ENCODE results near the gene RPL22. TPM values are rescaled to one million over a fixed set of nuclear protein-coding genes. Genes with fewer than 3 reads are reported as not detected.

The RPL22 gene
- total RNA-seq, 3 donors from 2014 or later, result 349 to 387 (median 350) TPM

DNA sequence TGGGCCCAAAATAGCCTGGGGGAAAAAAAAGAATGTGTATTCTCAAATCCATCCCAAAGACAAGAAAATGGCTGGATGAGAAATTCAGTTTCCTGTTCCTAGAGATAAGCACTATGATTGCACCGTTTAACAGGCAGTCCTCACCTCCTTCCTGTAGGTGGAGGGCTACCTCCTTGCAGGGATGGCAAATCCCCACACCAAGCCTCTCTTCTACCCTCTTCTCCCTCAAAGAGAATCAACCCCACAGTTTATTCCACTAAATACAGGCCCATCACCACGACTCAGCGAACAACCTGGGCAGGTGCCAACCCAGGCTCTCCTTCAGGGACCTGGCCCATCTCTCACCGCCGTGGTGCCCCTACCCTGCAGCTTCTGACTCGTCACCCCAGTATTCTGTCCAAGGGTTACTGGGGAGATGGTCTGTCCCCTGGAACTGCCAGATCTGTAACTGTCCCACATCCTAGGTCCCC lies 15.8 kb downstream of the RPL22 start:
- Histone ChIP-seq H3K4me1 (ENCODE audit: low read depth) (peaks cover 6% of the 10 kb centered on the region), H3K36me3 (ENCODE audit: low read depth) (peaks cover 3% of the 10 kb centered on the region), H3K4me3 (no peak overlapping the region), H3K9me3 (no peaks in the 10 kb centered on the region)
- intact Hi-C loops (cut with DNase I, micrococcal nuclease), result no loop called here
- ATAC-seq (peak; percentile 42), DNase-seq (no peak)
- TF ChIP-seq, protein P1, sequence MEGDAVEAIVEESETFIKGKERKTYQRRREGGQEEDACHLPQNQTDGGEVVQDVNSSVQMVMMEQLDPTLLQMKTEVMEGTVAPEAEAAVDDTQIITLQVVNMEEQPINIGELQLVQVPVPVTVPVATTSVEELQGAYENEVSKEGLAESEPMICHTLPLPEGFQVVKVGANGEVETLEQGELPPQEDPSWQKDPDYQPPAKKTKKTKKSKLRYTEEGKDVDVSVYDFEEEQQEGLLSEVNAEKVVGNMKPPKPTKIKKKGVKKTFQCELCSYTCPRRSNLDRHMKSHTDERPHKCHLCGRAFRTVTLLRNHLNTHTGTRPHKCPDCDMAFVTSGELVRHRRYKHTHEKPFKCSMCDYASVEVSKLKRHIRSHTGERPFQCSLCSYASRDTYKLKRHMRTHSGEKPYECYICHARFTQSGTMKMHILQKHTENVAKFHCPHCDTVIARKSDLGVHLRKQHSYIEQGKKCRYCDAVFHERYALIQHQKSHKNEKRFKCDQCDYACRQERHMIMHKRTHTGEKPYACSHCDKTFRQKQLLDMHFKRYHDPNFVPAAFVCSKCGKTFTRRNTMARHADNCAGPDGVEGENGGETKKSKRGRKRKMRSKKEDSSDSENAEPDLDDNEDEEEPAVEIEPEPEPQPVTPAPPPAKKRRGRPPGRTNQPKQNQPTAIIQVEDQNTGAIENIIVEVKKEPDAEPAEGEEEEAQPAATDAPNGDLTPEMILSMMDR (IDR thresholded peaks at IDR 0.05), result no peak

DNA sequence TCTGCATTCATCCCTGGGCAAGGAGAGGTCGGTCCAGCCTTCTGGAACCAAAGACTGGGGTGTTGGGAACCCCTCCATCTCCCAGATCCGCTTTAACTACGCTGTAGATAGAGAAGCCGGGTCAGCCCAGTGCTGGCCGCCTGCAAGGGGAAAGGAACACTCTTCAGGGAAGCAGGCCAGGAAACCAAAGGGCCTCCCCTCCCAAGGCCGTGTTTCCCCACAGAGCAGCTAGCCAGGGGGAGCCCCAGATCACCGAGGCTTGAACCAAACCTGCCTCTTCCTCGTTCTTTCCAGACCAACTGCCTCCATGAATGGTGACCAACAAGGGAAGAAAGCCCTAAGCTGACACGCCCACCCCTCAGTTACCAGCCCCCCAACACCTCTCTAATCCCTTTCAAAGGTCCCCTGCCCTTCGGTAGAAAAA lies 18.0 kb downstream of the RPL22 start:
- ATAC-seq, result no peak
- H3K9me3 ChIP-seq, result no peaks in the 10 kb centered on the region
- intact Hi-C loops (cut with DNase I, micrococcal nuclease), result no loop called here
- DNase-seq, result no peak
- H3K36me3 ChIP-seq (ENCODE audit: low read depth), result no peaks in the 10 kb centered on the region
- TF ChIP-seq, protein P1 (IDR thresholded peaks at IDR 0.05), result no peak
- H3K4me3 ChIP-seq, result no peak overlapping the region
- peaks cover 6% of the 10 kb centered on the region for H3K4me1 ChIP-seq (ENCODE audit: low read depth)

DNA sequence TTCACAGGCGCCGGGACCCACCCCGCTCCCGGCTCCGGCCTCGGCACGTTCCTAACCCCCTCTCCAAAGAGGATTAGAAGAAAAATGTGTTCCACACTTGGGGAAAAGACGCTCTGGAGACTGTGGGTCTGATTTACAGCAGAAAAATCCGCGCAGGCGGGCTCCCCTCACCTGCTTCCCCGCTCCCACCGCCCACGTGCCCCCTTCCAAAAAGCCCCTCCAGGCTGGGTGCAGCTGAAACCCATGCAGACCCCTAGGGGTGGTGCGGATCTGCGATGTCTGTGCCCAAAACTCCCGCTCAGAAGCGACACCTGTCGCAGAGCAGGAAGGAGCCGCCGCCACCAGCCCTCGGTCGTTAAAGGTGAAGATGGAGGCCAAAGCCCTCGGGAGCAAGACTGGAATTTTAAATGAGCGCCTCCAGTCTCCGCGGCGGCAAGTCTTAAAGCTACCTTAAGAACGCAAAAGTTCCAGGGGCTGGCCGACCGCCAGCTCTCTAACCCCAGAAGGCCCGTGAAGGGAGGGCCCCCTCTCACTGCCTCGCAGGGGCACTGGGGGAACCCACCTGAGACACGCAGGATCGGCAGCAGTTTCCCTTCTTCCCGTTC lies 18.6 kb downstream of the RPL22 start:
- H3K9me3 ChIP-seq, result no peaks in the 10 kb centered on the region
- no peaks in the 10 kb centered on the region for H3K36me3 ChIP-seq (ENCODE audit: low read depth)
- intact Hi-C loops (cut with DNase I, micrococcal nuclease), result no loop called here
- DNase-seq (peak in 1 of 3 donors; percentile 25), ATAC-seq (no peak)
- H3K4me1 ChIP-seq (ENCODE audit: low read depth), result peaks cover 6% of the 10 kb centered on the region
- H3K4me3 ChIP-seq, result no peak overlapping the region
- TF ChIP-seq, protein P1 (IDR thresholded peaks at IDR 0.05), result no peak

DNA sequence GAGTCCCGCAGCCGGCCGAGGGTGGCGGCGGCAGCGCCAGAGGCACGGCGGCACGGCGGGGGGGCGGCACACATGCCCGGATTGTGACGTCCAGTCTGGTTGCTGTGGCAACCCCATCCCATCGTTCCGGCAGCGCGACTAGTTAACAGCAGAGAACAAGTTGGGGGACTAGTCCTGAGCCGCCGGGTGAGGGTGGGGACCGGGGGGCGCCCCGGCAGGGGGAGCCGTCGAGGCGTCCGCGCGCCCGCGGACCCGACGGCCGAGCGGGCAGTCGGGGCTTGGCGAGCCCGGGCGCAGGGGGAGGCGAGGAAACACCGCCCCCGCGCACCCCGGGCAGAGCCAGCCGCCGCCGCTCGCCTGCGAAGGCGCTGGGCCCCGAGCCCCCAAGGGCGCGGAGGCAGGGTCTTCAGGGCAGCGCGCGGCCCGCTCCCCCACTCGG lies 19.1 kb downstream of the RPL22 start, which contains the start of gene CHD5:
Gene CHD5 (minus strand): TSS at position 54 of the 439 bp plus-strand sequence. CDS start 298 bp downstream, outside the sequence.
- no peak within 1 kb of the TSS for H3K4me3 ChIP-seq
- peaks cover 6% of the 10 kb centered on the region for H3K4me1 ChIP-seq (ENCODE audit: low read depth)
- no peak for ATAC-seq
- intact Hi-C loops (cut with DNase I, micrococcal nuclease), result no loop called here
- DNase-seq, result peak in 1 of 3 donors; percentile 23
- H3K36me3 ChIP-seq (ENCODE audit: low read depth), result no peaks in the 10 kb centered on the region
- TF ChIP-seq, protein P1 (IDR thresholded peaks at IDR 0.05), result no peak
- H3K9me3 ChIP-seq, result no peaks in the 10 kb centered on the region

DNA sequence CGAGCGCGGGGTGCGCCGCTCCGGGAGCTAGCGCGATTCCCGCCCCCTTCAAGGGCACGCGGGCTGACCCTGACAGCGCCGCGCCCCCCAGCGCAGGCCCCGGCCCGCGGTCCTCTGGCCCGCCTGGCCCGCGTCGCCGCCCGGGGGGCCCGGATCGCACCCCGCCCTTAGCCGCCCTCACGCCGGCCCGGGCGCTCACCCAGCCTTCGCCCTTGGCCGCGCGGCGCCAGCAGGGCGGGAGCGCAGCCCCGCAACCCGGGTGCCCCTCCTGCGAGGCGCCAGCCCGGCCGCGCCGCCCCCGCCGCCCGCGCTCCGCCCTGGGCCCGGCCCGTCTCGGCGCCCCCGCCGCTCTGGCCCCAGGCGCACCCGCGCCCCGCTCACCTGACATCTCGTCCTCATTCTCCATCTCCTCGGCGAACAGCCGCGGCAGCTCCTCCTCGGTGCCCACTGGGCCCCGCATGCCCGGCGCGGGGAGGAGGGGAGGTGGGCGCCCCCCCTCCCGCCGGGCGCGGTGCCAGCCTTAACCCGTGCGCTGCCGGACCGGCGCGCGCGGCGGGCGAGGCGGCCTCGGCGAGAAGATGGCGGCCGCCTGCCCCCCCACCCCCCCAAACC lies 19.7 kb downstream of the RPL22 start:
- Histone ChIP-seq H3K9me3 (no peaks in the 10 kb centered on the region), H3K4me1 (ENCODE audit: low read depth) (peaks cover 6% of the 10 kb centered on the region), H3K36me3 (ENCODE audit: low read depth) (no peaks in the 10 kb centered on the region), H3K4me3 (no peak overlapping the region)
- peak in 1 of 3 donors; percentile 15 for DNase-seq
- no peak for ATAC-seq
- intact Hi-C loops (cut with DNase I, micrococcal nuclease), result no loop called here
- TF ChIP-seq, protein P1 (IDR thresholded peaks at IDR 0.05), result no peak
